HepG2 (cell line): ENCODE data around the gene ANO2. TPM values are rescaled to one million over a fixed set of nuclear protein-coding genes. Genes with fewer than 3 reads are reported as not detected.

ENCODE experiments used
- ATAC-seq: fragments of 200-7000 bp; cut with Tn5 transposase; 3 replicates; pipeline ENCODE4 v1.9.1; 2020; ENCODE audit warnings: mild to moderate bottlenecking, moderate library complexity
- BruUV-seq: library from RNA; stranded (reverse); fragments of 400-500 nt; replicated peaks from 2 replicates; lab custom pipeline; 2021; lab: Mats Ljungman, UMichigan
- CTCF ChIA-PET: fragments of 300-600 bp; formaldehyde crosslinking; extraction: SDS; loops from one replicate; lab custom pipeline; 2021; ENCODE audit warnings: low total read pairs, inconsistent platforms, low intra/inter-chr PET ratio; lab: Yijun Ruan, JAX
- POLR2A ChIA-PET: fragments of 350-600 bp; sonication (Branson Sonifier 250); formaldehyde crosslinking; loops from one replicate; lab custom pipeline; 2020; ENCODE audit warnings: antibody characterized with exemption, inconsistent platforms; lab: Yijun Ruan, JAX
- DNase-seq: peaks from one replicate; pipeline ENCODE4 v3.0.0-alpha.2; 2015; ENCODE audit warnings: low spot score
- FAIRE-seq: peaks from 3 replicates; lab custom pipeline; 2011; peaks lifted over from hg19 to GRCh38; lab: Jason Lieb, UNC
- H2AFZ ChIP-seq: one replicate; pipeline ENCODE4 v1.6.1; 2011; ENCODE audit warnings: low read length, inconsistent platforms
- H3K27ac ChIP-seq: fragments of 300-600 bp; 3 replicates; pipeline ENCODE4 v1.8.0; 2011; ENCODE audit warnings: mixed run types, mild to moderate bottlenecking, mixed read lengths, low read length, inconsistent platforms; ENCODE audit not compliant: insufficient read depth; ENCODE audit errors: extremely low read length
- H3K27me3 ChIP-seq, 2 experiments: fragments of 200-600 bp in 1 of 2; 2 replicates in 1 of 2; 3 replicates in 1 of 2; pipeline versions ENCODE4 v1.6.0 to v1.8.0; 2011; ENCODE audit warnings: low read length in 2 of 2, mild to moderate bottlenecking in 2 of 2, moderate library complexity in 2 of 2, inconsistent platforms in 1 of 2; ENCODE audit not compliant: insufficient read depth in 2 of 2, control insufficient read depth in 1 of 2
- H3K36me3 ChIP-seq, 2 experiments: fragments of 200-600 bp in 1 of 2; replicated peaks in 1 of 2; 2 replicates in 1 of 2; 3 replicates in 1 of 2; pipeline versions ENCODE4 v1.5.1 to v1.8.0; 2011; ENCODE audit warnings: low read length in 2 of 2, inconsistent platforms in 1 of 2; ENCODE audit not compliant: insufficient read depth in 2 of 2, control insufficient read depth in 1 of 2
- H3K4me1 ChIP-seq: 2 replicates; pipeline ENCODE4 v1.5.1; 2012; ENCODE audit warnings: low read length, inconsistent platforms; ENCODE audit not compliant: insufficient read depth
- H3K4me2 ChIP-seq: 2 replicates; pipeline ENCODE4 v1.6.0; 2011; ENCODE audit warnings: low read depth, low read length, inconsistent platforms
- H3K4me3 ChIP-seq, 3 experiments: fragments of 200-600 bp in 1 of 3; sonication (generic), shearing (Covaris generic) in 1 of 3; replicated peaks in 1 of 3; 2 replicates each; pipeline ENCODE4 v1.5.1; 2011 to 2016; ENCODE audit warnings: low read length in 3 of 3, inconsistent platforms in 2 of 3, low read depth in 2 of 3, mild to moderate bottlenecking in 2 of 3, control low read depth in 1 of 3, mixed read lengths in 1 of 3; ENCODE audit not compliant: insufficient read depth in 1 of 3
- H3K79me2 ChIP-seq: one replicate; pipeline ENCODE4 v1.6.1; 2011; ENCODE audit warnings: low read length, inconsistent platforms; ENCODE audit not compliant: insufficient read depth
- H3K9ac ChIP-seq: 2 replicates; pipeline ENCODE4 v1.6.0; 2011; ENCODE audit warnings: mild to moderate bottlenecking, low read depth, low read length, inconsistent platforms; ENCODE audit not compliant: insufficient read depth
- H3K9me3 ChIP-seq: 2 replicates; pipeline ENCODE4 v1.5.1; 2012; ENCODE audit warnings: mild to moderate bottlenecking, low read length
- H4K20me1 ChIP-seq: 2 replicates; pipeline ENCODE4 v1.6.0; 2011; ENCODE audit warnings: inconsistent platforms, mild to moderate bottlenecking, low read length, moderate library complexity; ENCODE audit not compliant: insufficient read depth
- ASH2L ChIP-seq: fragments of 300-600, 200-600 bp; sonication (generic); IDR thresholded peaks from 2 replicates; pipeline ENCODE4 v1.7.0; 2017; ENCODE audit warnings: low read depth, mild to moderate bottlenecking, moderate library complexity, mixed read lengths, low read length; ENCODE audit not compliant: insufficient read length
- KDM5B ChIP-seq: sonication (generic); formaldehyde crosslinking; IDR thresholded peaks from 2 replicates; pipeline ENCODE4 v1.4.0; 2020; ENCODE audit warnings: missing genetic modification reagents, mild to moderate bottlenecking, borderline replicate concordance
- MBD4 ChIP-seq: IDR thresholded peaks from 2 replicates; pipeline ENCODE4 v1.6.1; 2012; ENCODE audit warnings: low read length, inconsistent platforms, borderline replicate concordance
- MXI1 ChIP-seq: IDR thresholded peaks from 3 replicates; pipeline ENCODE4 v1.6.1; 2012; ENCODE audit warnings: low read depth, low read length, inconsistent platforms, borderline replicate concordance
- ZSCAN25 ChIP-seq: sonication (generic); formaldehyde crosslinking; IDR thresholded peaks from 2 replicates; pipeline ENCODE4 v1.8.0; 2022; ENCODE audit warnings: mild to moderate bottlenecking, missing genetic modification reagents
- WGBS: methylation state at CpG from one replicate; pipeline ENCODE4 v1.1.6; 2017; ENCODE audit warnings: low lambda C conversion rate; 5-methylcytosine and 5-hydroxymethylcytosine counted together
- in situ Hi-C: cut with HindIII; loops from 2 replicates; pipeline ENCODE4 v1.10.0; 2017; ENCODE audit warnings: low pct_unique_long_range_greater_than_20kb; ENCODE audit not compliant: extremely low pct_ligation_motif_present
- intact Hi-C: fragments of 100-400 bp; cut with micrococcal nuclease; formaldehyde crosslinking; loops from one replicate; pipeline ENCODE4 v1.10.0; 2022; ENCODE audit not compliant: unreplicated experiment
- polyA plus RNA-seq, 8 experiments: library from polyadenylated mRNA; depleted of rRNA in 3 of 8; stranded (reverse) in 7 of 8; unstranded in 1 of 8; fragments of >200 nt; fragmentation: Illumina TruSeq in 4 of 8; extraction: Trizol in 4 of 8; gene quantifications; 2 replicates each; pipeline versions ENCODE4 v1.2.1 to v1.2.3, GENCODE V29; 2011 to 2016; ENCODE audit warnings: low read depth in 4 of 8, missing spikeins in 1 of 8, mixed read lengths in 1 of 8; ENCODE audit not compliant: insufficient read depth in 1 of 8
- total RNA-seq, 5 experiments: library from RNA; depleted of rRNA; stranded (reverse); fragments of >200 nt; fragmentation: Illumina TruSeq; extraction: Trizol; gene quantifications; 2 replicates each; pipeline ENCODE4 v1.2.3, GENCODE V29; 2016; ENCODE audit warnings: low read depth in 1 of 5
- TF ChIP-seq, protein P1 (sequence below): sonication (generic); formaldehyde crosslinking; IDR thresholded peaks from 2 replicates; pipeline ENCODE4 v1.4.0; 2020; ENCODE audit warnings: missing genetic modification reagents, borderline replicate concordance
- TF ChIP-seq, protein P2 (sequence below): IDR thresholded peaks from 2 replicates; pipeline ENCODE4 v1.6.1; 2016; ENCODE audit warnings: missing compliant biosample characterization, missing genetic modification reagents, borderline replicate concordance

The ANO2 gene
- total and polyA plus RNA-seq, 2 of the 13 experiments (the other 11 are each of a cell fraction or from before 2014, with no cell fraction given) = 0.18 TPM; not detected in 1

DNA sequence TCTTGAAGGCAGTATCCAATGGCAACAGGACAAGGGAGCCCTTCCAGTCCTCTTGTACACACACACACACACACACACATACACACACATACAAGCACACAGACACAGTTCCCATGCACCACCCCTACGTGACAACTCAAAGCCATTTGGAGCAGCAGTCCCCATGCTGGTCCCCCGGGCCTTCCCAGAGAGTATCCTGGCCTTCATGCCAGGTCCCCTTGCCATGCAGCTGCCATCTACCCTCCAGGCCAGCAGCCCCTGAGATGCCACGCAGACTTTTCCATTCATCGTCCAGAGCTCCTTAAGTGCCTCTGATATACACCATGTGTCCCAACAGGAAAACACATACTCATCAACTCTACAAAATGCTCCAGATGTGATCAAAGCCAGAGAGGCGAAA, 159.5 kb downstream of the ANO2 start:
- ATAC-seq = no peak
- H3K27me3 ChIP-seq = peaks cover 3 to 11% of the 10 kb centered on the region in 2 experiments; a peak in 2 of 5 replicates
- H3K9ac ChIP-seq = no peak overlapping the region
- no peaks in the 10 kb centered on the region for H3K4me1 ChIP-seq
- DNase-seq = no peak
- no peak for FAIRE-seq
- H4K20me1 ChIP-seq = no peaks in the 10 kb centered on the region
- no peak overlapping the region for H3K27ac ChIP-seq
- no peak overlapping the region for H3K4me2 ChIP-seq
- H3K79me2 ChIP-seq = no peaks in the 10 kb centered on the region
- intact Hi-C loops (no loop called here), in situ Hi-C loops (no loop called here)
- ChIA-PET POLR2A (no interaction called here), CTCF (no interaction called here)
- H3K36me3 ChIP-seq = no peaks in the 10 kb centered on the region
- H3K4me3 ChIP-seq = no peak overlapping the region
- no peak overlapping the region for H2AFZ ChIP-seq
- no peaks in the 10 kb centered on the region for H3K9me3 ChIP-seq
- no TSS peak for BruUV-seq
- 40% methylated on average over 5 of the region's 5 CpGs for WGBS
- TF ChIP-seq, protein P1, sequence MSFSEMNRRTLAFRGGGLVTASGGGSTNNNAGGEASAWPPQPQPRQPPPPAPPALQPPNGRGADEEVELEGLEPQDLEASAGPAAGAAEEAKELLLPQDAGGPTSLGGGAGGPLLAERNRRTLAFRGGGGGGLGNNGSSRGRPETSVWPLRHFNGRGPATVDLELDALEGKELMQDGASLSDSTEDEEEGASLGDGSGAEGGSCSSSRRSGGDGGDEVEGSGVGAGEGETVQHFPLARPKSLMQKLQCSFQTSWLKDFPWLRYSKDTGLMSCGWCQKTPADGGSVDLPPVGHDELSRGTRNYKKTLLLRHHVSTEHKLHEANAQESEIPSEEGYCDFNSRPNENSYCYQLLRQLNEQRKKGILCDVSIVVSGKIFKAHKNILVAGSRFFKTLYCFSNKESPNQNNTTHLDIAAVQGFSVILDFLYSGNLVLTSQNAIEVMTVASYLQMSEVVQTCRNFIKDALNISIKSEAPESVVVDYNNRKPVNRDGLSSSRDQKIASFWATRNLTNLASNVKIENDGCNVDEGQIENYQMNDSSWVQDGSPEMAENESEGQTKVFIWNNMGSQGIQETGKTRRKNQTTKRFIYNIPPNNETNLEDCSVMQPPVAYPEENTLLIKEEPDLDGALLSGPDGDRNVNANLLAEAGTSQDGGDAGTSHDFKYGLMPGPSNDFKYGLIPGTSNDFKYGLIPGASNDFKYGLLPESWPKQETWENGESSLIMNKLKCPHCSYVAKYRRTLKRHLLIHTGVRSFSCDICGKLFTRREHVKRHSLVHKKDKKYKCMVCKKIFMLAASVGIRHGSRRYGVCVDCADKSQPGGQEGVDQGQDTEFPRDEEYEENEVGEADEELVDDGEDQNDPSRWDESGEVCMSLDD (CRISPR knock-in tag) = no peak
- TF ChIP-seq KDM5B (CRISPR knock-in tag) = no peak
- TF ChIP-seq ZSCAN25 (CRISPR knock-in tag) = no peak
- TF ChIP-seq, protein P2, sequence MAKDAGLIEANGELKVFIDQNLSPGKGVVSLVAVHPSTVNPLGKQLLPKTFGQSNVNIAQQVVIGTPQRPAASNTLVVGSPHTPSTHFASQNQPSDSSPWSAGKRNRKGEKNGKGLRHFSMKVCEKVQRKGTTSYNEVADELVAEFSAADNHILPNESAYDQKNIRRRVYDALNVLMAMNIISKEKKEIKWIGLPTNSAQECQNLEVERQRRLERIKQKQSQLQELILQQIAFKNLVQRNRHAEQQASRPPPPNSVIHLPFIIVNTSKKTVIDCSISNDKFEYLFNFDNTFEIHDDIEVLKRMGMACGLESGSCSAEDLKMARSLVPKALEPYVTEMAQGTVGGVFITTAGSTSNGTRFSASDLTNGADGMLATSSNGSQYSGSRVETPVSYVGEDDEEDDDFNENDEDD (CRISPR knock-in tag) = no peak
- TF ChIP-seq ASH2L = no peak
- TF ChIP-seq MXI1 = no peak
- no peak for TF ChIP-seq MBD4
